D721Med (cell line): Measurements from ENCODE around the gene CDC42SE2.

Experiments
- DNase-seq: peaks from one replicate; pipeline ENCODE4 v3.0.0; 2011; ENCODE audit warnings: low spot score; ENCODE audit not compliant: insufficient read length
- FAIRE-seq: peaks from 2 replicates; lab custom pipeline; 2011; peaks lifted over from hg19 to GRCh38; lab: Jason Lieb, UNC
- TF ChIP-seq, protein P1 (sequence below): IDR thresholded peaks from 2 replicates; pipeline ENCODE4 v1.5.1; 2012; ENCODE audit warnings: mild to moderate bottlenecking, control low read depth; ENCODE audit not compliant: insufficient read depth; ENCODE audit errors: missing control alignments

The CDC42SE2 gene

DNA sequence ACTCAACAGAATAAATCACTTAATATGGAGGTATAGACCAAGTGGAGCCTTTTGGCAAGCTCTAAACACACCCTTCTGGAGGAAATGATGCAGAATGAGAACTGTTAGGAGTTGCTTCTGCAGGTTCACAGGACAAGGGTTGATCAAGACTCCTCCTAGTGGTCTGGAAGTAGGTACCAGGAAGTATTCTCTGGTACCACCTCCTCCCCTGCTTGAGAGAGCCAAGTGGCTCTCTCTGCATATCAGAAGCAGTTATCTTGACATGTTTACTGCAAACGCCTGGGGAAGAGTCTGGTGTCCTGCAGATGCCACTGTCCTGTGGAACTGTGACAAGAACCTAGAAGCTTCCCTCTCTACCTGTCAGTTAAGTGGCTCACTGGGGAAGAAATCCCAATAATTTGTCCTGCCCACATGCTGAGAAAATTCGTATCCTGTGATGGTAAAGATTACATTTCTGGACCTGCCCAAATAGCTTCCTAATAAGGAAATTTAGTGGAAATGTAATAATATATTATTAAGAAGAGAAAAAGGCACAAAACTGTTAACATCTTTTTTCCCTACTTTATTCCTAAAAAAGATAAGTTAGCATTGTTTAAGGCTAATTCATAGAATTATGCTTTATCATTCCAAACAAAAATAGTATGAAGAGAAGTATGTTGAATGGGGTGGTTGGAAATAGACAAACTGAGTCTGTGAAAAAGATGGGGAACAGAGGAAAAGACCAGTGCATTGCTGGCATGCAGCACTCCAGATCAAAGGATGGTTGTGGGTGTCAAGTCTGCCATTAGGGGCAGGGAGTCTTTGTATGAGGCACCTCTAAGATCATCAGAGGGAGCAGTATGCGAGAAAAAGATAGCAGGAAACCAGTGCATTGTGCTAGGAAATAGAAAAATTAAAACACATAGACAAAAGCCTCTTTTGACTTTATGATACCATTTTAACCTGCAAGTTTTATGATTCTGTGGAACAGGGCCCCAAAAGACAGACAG, 118.8 kb downstream of the CDC42SE2 start:
- FAIRE-seq (no peak), DNase-seq (no peak)

DNA sequence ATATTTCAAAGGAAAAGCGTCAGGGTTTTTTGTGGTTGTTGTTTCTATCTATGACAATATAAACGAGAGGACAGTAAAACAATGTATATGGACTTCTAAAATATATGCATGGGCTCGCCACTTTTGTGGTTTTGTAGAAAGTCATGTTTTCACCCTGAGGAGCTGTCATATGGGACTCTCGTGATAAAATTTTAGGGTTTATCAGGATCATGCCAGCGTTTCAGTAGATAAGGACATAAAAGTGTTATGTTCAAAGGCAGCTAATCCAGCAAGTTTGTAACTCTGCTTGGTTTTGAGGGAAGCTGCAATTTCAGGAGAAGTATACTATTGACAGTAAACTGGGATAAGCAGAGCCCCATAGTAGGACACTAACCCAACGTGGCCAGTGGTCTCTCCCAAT, 120.3 kb downstream of the CDC42SE2 start:
- no peak for DNase-seq
- FAIRE-seq: no peak
- TF ChIP-seq, protein P1, sequence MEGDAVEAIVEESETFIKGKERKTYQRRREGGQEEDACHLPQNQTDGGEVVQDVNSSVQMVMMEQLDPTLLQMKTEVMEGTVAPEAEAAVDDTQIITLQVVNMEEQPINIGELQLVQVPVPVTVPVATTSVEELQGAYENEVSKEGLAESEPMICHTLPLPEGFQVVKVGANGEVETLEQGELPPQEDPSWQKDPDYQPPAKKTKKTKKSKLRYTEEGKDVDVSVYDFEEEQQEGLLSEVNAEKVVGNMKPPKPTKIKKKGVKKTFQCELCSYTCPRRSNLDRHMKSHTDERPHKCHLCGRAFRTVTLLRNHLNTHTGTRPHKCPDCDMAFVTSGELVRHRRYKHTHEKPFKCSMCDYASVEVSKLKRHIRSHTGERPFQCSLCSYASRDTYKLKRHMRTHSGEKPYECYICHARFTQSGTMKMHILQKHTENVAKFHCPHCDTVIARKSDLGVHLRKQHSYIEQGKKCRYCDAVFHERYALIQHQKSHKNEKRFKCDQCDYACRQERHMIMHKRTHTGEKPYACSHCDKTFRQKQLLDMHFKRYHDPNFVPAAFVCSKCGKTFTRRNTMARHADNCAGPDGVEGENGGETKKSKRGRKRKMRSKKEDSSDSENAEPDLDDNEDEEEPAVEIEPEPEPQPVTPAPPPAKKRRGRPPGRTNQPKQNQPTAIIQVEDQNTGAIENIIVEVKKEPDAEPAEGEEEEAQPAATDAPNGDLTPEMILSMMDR: no peak

More for the DNA sequence above, 118.8 kb downstream of the CDC42SE2 start:
- TF ChIP-seq, protein P1: peak; percentile 44

DNA sequence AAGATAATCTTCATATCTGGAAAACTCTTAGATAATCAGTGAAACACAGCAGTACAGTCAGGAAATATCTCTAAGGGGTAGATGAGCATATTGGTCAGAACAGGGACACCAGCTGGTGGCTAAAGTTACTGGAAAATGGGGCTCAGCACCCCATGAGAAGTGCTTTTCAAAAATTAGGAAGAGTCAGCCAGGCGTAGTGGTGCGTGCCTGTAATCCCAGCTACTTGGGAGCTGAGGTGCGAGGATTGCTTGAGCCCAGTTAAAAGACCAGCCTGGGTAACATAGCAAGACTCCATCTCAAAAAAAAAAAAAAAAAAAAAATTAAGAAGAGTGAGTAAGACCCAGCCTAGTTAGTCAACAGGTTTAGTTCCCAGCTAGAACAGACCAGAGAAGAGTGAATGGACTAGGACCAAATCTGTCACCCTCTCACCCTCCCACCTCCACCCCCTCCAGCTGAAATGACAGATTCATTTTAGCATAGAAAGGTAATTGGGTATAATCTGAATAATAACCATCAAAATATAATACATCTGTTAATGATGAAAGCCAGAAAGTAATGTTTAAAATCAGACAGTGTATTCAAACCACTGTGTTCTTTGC, 120.9 kb downstream of the CDC42SE2 start:
- TF ChIP-seq, protein P1: no peak
- FAIRE-seq (no peak), DNase-seq (no peak)

DNA sequence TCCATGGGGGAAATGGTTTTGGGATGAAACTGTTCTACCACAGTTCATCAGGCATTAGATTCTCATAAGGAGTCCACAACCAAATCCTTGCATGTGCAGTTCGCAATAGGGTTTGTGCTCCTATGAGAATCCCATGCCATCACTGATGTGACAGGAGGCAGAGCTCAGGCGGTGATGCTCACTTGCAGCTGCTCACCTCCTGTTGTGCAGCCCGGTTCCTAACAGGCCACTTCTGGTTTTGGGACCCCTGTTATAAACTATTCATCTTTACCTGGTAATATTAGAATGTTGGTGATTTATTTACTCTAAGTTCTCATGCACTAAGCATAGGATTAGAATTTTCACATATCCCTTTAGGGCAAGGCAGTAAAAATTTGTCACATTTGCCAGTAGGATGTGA, 122.3 kb downstream of the CDC42SE2 start:
- DNase-seq: no peak
- TF ChIP-seq, protein P1: no peak
- no peak for FAIRE-seq

DNA sequence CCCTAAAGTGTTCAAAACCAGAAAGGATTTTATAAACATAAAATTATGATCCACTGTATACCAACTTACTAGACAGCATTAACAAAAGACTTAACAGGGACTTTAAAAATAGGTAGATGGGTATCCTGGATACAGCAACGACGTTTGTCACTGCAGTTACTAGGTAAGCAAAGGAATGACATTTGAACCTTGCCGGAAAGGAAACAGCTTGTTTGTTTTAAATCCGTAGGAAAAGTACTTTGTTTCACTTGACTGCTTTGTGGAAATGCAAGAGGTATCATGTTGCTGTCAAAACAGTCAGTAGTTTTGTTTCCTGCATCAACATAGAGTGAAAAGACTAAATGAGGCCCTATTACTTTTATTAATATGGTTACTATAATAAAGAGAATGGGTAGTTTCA, 122.9 kb downstream of the CDC42SE2 start:
- DNase-seq (no peak), FAIRE-seq (no peak)
- TF ChIP-seq, protein P1: no peak

DNA sequence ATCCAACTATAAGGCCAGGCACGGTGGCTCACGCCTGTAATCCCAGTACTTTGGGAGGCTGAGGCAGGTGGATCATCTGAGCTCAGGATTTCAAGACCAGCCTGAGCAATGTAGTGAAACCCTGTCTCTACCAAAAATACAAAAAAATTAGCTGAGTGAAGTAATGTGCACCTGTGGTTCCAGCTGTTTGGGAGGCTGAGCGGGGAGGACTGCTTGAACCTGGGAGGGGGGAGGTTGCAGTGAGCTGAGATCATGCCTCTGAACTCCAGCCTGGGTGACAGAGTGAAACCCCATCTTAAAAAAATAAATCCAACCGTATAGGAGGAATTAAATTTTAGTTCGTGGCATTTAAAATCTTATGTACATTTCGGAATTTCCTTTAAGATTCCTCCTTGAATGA, 123.4 kb downstream of the CDC42SE2 start:
- TF ChIP-seq, protein P1: no peak
- DNase-seq (no peak), FAIRE-seq (no peak)
